Measurements from ENCODE around the gene KLF11.

The KLF11 gene

GRCh38 chr2:10071176-10071575 lies 27.8 kb downstream of the KLF11 start:
- FAIRE-seq: no peak

- no peak for FAIRE-seq
These were observed 28.2 kb downstream of the KLF11 start for GRCh38 chr2:10071595-10071994.

- peak; percentile 89 for FAIRE-seq
These were observed 29.5 kb downstream of the KLF11 start for GRCh38 chr2:10072656-10073480.

- FAIRE-seq: no peak
These were observed 30.4 kb downstream of the KLF11 start for GRCh38 chr2:10073706-10074105.

- no peak for FAIRE-seq
These were observed 31.8 kb downstream of the KLF11 start for GRCh38 chr2:10075101-10075500.

- no peak for FAIRE-seq
These were observed 32.3 kb downstream of the KLF11 start for GRCh38 chr2:10075571-10076209.

GRCh38 chr2:10076511-10076910 lies 33.2 kb downstream of the KLF11 start:
- FAIRE-seq: no peak

GRCh38 chr2:10076988-10077527 lies 33.7 kb downstream of the KLF11 start:
- FAIRE-seq: no peak

- no peak for FAIRE-seq
These were observed 34.7 kb downstream of the KLF11 start for GRCh38 chr2:10078001-10078400.

GRCh38 chr2:10078704-10079265 lies 35.4 kb downstream of the KLF11 start:
- no peak for FAIRE-seq

GRCh38 chr2:10079266-10079869 lies 36.0 kb downstream of the KLF11 start:
- FAIRE-seq: no peak

GRCh38 chr2:10079870-10080535 lies 36.7 kb downstream of the KLF11 start, which contains the start of gene CYS1:
Gene CYS1 (minus strand): TSS chr2:10080411. CDS start chr2:10080223, 188 bp downstream.
- no peak for FAIRE-seq

- FAIRE-seq: no peak
These were observed 37.4 kb downstream of the KLF11 start for GRCh38 chr2:10080536-10081304.

GRCh38 chr2:10083046-10083445 lies 39.7 kb downstream of the KLF11 start:
- no peak for FAIRE-seq

- no peak for FAIRE-seq
These were observed 40.4 kb downstream of the KLF11 start for GRCh38 chr2:10083692-10084211.

- FAIRE-seq: no peak
These were observed 41.0 kb downstream of the KLF11 start for GRCh38 chr2:10084223-10084865.

GRCh38 chr2:10085043-10085667 lies 41.8 kb downstream of the KLF11 start:
- FAIRE-seq: no peak

- FAIRE-seq: no peak
These were observed 42.3 kb downstream of the KLF11 start for GRCh38 chr2:10085668-10086059.

- FAIRE-seq: no peak
These were observed 43.6 kb downstream of the KLF11 start for GRCh38 chr2:10086950-10087349.

GRCh38 chr2:10087360-10087759 lies 44.0 kb downstream of the KLF11 start:
- no peak for FAIRE-seq

All from A204.1 (cell line).